Suppressor macrophage treated with lipopolysaccharide for 1 hour (primary cell): Measurements from ENCODE around the gene DCLK1.

Experiments used
- DNase-seq, 3 donors: peaks; one replicate each; pipeline ENCODE4 v3.0.0-alpha.2; 2020 to 2022

The DCLK1 gene

GRCh38 chr13:35856084-35856483, 275.1 kb downstream of the DCLK1 start:
- DNase-seq = no peak

GRCh38 chr13:35855531-35856019, 275.6 kb downstream of the DCLK1 start:
- no peak for DNase-seq

DNA sequence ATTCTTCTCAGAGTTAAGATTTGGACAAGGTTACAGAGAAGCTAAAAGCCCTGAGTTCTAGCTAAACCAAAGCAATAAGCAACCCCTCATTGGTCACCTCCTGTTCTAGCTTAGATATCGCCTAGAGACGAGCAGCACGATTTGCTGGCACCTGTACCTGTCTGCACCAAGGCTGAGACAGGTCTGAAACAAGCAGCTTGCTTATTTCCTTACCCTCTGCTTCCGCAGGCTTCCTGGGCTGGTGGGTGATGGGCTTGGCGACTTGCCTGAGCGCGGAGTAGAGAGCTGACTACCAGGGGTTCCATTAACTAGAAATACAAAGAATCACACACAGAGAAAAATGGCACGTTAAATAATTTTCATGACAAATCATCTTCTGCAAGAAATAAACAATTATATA, 276.9 kb downstream of the DCLK1 start:
- DNase-seq = no peak

DNA sequence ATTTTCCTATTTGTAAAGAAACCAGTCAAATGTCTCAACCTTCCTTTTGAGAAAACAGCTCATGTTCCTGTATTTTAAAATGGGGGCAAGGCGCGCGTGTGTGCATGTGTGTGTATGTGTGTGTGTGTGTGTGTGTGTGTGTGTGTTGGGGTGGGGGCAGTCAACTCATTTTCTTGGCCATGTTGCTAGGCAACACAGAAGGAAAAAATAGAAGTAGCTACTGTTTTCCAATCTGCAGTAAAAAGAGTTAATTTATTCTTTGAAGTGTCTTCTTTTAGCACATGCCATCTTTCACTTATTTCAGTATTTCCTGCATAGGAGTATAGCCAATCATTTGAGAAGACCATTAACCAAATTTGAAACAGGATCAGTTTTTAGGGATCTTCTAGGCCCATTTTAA, 279.3 kb downstream of the DCLK1 start:
- no peak for DNase-seq

GRCh38 chr13:35851356-35851755, 279.8 kb downstream of the DCLK1 start:
- no peak for DNase-seq

GRCh38 chr13:35850569-35850968, 280.6 kb downstream of the DCLK1 start:
- no peak for DNase-seq

GRCh38 chr13:35849256-35849644, 281.9 kb downstream of the DCLK1 start:
- no peak for DNase-seq

DNA sequence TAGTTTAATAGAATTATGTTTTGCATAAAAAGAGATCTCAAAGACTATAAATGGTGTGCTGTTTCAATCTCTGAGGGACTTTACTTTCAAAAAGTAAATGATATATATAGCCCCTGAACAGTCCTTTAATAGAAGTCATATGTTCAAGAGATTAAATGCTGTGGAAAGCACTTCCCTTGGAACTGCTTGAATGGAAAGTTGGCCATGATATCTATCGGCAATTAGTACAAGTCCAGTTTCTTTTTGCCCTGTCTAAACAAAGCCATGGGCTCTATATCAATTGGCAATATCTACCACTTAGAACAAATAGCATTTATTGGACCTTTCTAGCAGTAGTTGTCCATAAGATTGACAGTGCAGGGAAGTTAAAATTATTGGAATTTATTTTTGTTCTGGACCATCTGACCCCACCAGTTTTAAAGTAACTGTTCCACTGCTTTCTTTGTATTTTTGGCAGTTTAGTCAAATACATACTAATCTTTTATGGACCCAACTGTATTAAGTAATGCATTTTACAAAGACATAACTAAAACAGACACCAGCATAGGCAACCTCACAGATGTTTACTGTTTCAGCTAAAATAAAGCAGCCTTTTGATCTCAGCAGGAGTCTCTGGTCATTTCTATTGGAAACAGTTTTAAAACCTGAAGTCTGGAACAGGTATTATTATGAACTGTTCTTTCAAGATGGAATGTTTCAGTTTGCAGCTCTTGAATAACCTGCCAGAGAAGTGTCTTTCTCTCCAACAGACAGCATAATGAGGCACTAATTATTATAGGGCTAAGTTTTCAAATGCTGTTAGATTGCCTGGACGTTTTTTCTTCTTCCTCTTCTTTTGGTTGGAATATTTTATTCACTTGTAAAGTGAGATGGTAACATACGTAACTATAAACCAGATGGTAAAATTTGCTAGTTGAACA, 282.6 kb downstream of the DCLK1 start:
- DNase-seq = no peak

GRCh38 chr13:35843272-35843671, 287.9 kb downstream of the DCLK1 start:
- DNase-seq = no peak

DNA sequence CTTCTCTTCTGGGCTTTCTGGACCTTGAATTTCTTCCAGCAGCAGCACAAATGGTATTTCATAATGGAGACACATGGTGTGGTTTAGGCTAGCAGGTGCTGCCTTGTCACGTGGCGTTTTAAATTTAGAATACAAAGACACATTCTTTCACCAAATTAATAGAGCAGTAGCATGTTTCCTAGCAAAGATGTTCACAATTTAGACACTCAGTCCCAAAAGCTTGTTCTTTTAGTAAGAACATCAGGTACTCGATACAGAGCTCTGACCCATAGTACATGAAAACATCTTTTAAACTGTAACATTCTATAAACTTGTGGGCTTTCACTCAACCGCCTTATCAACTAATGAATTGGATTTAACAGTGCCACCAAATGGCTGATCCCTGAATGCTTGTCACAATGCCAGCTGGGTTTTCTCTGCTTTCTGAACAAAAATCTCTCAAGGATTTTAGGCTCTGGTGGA, 290.1 kb downstream of the DCLK1 start:
- DNase-seq = no peak

DNA sequence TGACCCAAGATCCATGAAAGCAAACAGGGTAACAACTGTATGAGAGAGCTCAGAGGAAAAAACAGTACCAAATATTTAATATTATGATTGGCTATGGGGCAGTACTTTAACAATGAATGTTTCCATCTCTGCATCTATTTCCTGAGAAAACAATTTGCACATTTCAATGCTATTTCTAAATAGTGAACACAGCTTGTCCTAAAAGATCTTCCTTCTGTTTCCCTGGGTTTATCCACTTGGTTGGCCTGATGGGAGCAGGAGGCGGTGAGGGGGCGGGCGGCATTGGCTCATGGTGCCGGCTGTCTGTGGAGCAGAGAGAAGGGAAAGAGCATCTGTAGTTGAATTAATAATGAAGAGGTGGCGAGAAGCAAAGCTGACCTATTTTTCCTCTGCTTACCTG, 291.4 kb downstream of the DCLK1 start:
- DNase-seq = no peak

DNA sequence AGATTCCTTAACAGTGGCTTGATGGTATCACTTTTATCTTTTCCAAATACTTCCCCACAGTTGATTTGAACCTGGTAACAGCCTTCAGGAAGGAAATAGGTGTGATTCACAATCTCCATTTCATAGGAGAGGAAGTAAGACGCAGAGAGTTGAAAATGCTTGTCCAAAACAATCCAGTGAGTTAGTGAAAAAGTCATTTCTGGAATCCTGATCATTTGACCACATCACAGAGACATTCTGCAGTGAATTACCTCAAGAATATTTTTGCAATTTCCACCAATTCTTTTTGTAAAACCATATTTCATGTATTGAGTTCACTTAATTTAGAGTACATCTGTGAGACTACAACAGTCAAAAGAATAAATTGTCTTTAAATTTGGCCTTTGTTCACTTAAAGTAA, 292.8 kb downstream of the DCLK1 start:
- no peak for DNase-seq

- DNase-seq = no peak
Measured at GRCh38 chr13:35836446-35836845, 294.7 kb downstream of the DCLK1 start.

GRCh38 chr13:35835989-35836388, 295.2 kb downstream of the DCLK1 start:
- DNase-seq = no peak

GRCh38 chr13:35833608-35834275, 297.4 kb downstream of the DCLK1 start:
- DNase-seq = no peak

DNA sequence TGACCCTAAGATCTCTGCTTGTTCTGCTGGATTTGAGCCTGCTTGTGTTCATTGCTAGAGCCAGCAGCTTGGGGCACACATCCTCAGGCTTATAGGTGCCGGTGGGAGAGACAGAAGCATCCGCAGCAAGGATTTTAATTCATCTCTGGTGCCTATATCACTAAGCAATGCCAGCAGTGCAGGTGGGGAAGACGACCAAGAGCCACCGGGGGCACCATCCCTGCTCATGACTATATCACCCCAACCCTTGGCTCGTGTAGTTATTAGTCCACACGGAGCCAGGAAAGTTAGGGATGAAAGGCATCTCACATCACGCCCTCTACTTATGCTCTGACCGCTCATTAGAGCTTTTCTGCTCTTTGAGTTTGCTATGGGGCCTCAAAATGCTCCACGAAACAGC, 298.2 kb downstream of the DCLK1 start:
- no peak for DNase-seq

GRCh38 chr13:35832551-35832950, 298.6 kb downstream of the DCLK1 start:
- DNase-seq = no peak

GRCh38 chr13:35830850-35831450, 300.2 kb downstream of the DCLK1 start:
- no peak for DNase-seq

GRCh38 chr13:35826626-35827254, 304.4 kb downstream of the DCLK1 start:
- peak in 1 of 3 donors; percentile 10 for DNase-seq

- DNase-seq = no peak
Measured at GRCh38 chr13:35824825-35825224, 306.4 kb downstream of the DCLK1 start.

DNA sequence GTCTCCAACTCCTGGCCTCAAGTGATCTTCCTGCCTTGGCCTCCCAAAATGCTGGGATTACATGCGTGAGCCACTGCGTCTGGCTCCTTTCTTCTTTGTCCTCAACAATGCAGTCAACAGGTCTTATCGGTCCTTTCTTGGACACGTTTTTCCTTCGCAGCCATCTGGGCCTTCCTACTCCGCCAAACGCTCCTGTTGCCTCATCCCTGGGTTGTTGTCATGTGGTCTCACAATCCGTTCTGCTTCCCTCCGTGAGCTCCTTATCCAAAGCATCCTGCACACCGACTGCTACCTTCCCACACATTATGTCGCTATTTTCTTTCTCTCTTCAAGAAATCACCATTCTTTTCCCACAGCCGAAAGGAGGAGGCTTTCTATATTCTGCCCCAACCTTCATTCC, 306.8 kb downstream of the DCLK1 start:
- DNase-seq = no peak

DNA sequence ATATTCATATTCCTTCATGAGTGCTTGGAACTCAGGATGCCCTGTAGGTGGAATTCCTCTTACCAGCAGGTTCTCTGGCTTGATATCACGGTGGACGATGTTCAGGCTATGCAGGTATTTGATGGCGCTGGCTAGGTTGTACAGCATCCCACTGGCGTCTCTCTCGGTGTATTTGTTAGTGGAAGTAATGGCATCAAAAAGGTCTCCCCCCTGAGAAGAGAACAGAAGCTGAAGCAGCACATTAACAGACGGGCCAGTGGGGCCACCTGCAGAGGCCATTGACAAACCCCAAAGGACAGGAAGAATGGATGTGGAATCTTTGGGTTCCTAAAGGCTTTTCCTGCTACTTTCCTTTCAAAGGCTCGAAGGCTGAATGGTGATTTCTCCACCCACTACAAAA, 308.5 kb downstream of the DCLK1 start:
- no peak for DNase-seq

- peak; percentile 8 to 39 (median 33) for DNase-seq
Measured at GRCh38 chr13:35818633-35819067, 312.5 kb downstream of the DCLK1 start.
